MM.1S (cell line): ENCODE data around the gene NRXN3.
"Not testable (repeated sequence)": the region's sequence is repeated elsewhere in the genome, so short reads cannot be mapped to it uniquely, and the experiment has no call there.

ENCODE experiments used
- DNase-seq: peaks from one replicate; pipeline ENCODE4 v3.0.0-alpha.2; 2015
- H2AFZ ChIP-seq: fragments of 300-600 bp; sonication (generic); 2 replicates; pipeline ENCODE4 v1.6.0; 2016; ENCODE audit warnings: antibody characterized with exemption, low read length
- H3F3A ChIP-seq: fragments of 300-600 bp; sonication (generic); 2 replicates; pipeline ENCODE4 v1.6.1; 2016; ENCODE audit warnings: mild to moderate bottlenecking, antibody characterized with exemption, low read length, moderate library complexity, mixed read lengths; ENCODE audit not compliant: insufficient read depth
- H3K27ac ChIP-seq: fragments of 300-600 bp; sonication (generic); 2 replicates; pipeline ENCODE4 v1.5.1; 2016; ENCODE audit warnings: mild to moderate bottlenecking, low read length
- H3K27me3 ChIP-seq: fragments of 300-600 bp; sonication (generic); replicated peaks from 2 replicates; pipeline ENCODE4 v1.6.0; 2016; ENCODE audit warnings: low read length; ENCODE audit not compliant: insufficient read depth
- H3K36me3 ChIP-seq: fragments of 300-600 bp; sonication (generic); replicated peaks from 2 replicates; pipeline ENCODE4 v1.6.1; 2016; ENCODE audit warnings: mild to moderate bottlenecking, low read length, mixed read lengths; ENCODE audit not compliant: insufficient read depth
- H3K4me1 ChIP-seq: fragments of 300-600 bp; sonication (generic); 2 replicates; pipeline ENCODE4 v1.6.1; 2016; ENCODE audit warnings: low read length, mixed read lengths
- H3K4me2 ChIP-seq: fragments of 300-600 bp; sonication (generic); 2 replicates; pipeline ENCODE4 v1.6.0; 2016; ENCODE audit warnings: low read depth, low read length
- H3K4me3 ChIP-seq: fragments of 300-600 bp; sonication (generic); 2 replicates; pipeline ENCODE4 v1.5.1; 2016; ENCODE audit warnings: low read length, mixed read lengths
- H3K79me2 ChIP-seq: fragments of 300-600 bp; sonication (generic); 2 replicates; pipeline ENCODE4 v1.6.1; 2016; ENCODE audit warnings: mixed run types, low read length, mixed read lengths
- H3K9ac ChIP-seq: fragments of 300-600 bp; sonication (generic); 2 replicates; pipeline ENCODE4 v1.6.1; 2016; ENCODE audit warnings: low read length, mixed read lengths
- H3K9me2 ChIP-seq: fragments of 300-600 bp; sonication (generic); replicated peaks from 2 replicates; pipeline ENCODE4 v1.6.1; 2016; ENCODE audit warnings: mild to moderate bottlenecking, low read length, mixed read lengths; ENCODE audit not compliant: insufficient read depth
- H3K9me3 ChIP-seq: fragments of 300-600 bp; sonication (generic); replicated peaks from 2 replicates; pipeline ENCODE4 v1.6.1; 2016; ENCODE audit warnings: mild to moderate bottlenecking, low read length, mixed read lengths; ENCODE audit not compliant: insufficient read depth
- H4K20me1 ChIP-seq: fragments of 300-600 bp; sonication (generic); 2 replicates; pipeline ENCODE4 v1.6.1; 2016; ENCODE audit warnings: mild to moderate bottlenecking, low read length, moderate library complexity, mixed read lengths; ENCODE audit not compliant: insufficient read depth
- EZH2 ChIP-seq: fragments of 300-600 bp; sonication (generic); optimal IDR thresholded peaks from 2 replicates; pipeline ENCODE3; 2017; ENCODE audit warnings: low read depth, mild to moderate bottlenecking, antibody characterized with exemption, low read length, mixed read lengths
- EZH2phosphoT487 ChIP-seq: fragments of 300-600 bp; sonication (generic); IDR thresholded peaks from 2 replicates; pipeline ENCODE4 v1.6.1; 2018; ENCODE audit warnings: antibody characterized with exemption, low read length
- TF ChIP-seq, protein P1 (sequence below): fragments of 300-600 bp; sonication (generic); IDR thresholded peaks from 2 replicates; pipeline ENCODE4 v1.5.1; 2016; ENCODE audit warnings: antibody characterized with exemption, low read length, mixed read lengths

Gene NRXN3

DNA sequence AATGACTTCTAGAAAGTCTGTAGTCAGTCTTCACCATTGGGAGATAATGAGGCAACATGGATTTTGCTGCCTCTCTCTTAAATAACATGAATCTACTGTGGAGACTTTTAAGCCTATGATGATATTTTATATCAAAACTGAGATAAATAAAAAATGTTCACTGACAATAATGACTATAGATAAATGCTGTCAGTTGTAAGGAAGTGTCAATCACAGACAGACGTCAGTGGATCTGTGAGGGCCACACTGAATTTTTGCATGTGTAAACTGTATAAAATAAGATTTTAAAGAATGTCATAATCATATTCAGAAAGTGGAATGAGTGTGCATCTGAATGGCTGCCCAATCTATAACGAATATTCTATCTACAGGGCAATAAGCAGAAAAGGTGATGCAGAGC is 364.0 kb downstream of the NRXN3 start:
- TF ChIP-seq, protein P1, sequence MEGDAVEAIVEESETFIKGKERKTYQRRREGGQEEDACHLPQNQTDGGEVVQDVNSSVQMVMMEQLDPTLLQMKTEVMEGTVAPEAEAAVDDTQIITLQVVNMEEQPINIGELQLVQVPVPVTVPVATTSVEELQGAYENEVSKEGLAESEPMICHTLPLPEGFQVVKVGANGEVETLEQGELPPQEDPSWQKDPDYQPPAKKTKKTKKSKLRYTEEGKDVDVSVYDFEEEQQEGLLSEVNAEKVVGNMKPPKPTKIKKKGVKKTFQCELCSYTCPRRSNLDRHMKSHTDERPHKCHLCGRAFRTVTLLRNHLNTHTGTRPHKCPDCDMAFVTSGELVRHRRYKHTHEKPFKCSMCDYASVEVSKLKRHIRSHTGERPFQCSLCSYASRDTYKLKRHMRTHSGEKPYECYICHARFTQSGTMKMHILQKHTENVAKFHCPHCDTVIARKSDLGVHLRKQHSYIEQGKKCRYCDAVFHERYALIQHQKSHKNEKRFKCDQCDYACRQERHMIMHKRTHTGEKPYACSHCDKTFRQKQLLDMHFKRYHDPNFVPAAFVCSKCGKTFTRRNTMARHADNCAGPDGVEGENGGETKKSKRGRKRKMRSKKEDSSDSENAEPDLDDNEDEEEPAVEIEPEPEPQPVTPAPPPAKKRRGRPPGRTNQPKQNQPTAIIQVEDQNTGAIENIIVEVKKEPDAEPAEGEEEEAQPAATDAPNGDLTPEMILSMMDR, result no peak
- no peak for TF ChIP-seq EZH2
- no peak overlapping the region for H3K4me3 ChIP-seq
- H3K9ac ChIP-seq, result no peak overlapping the region
- no peaks in the 10 kb centered on the region for H3K79me2 ChIP-seq
- H2AFZ ChIP-seq, result no peak overlapping the region
- no peak for DNase-seq
- no peak overlapping the region for H3K4me2 ChIP-seq
- no peaks in the 10 kb centered on the region for H3K27me3 ChIP-seq
- H3K9me3 ChIP-seq, result no peaks in the 10 kb centered on the region
- H3K9me2 ChIP-seq, result no peaks in the 10 kb centered on the region
- no peaks in the 10 kb centered on the region for H3F3A ChIP-seq
- H3K27ac ChIP-seq, result no peak overlapping the region
- H3K36me3 ChIP-seq, result no peaks in the 10 kb centered on the region
- H4K20me1 ChIP-seq, result no peaks in the 10 kb centered on the region
- H3K4me1 ChIP-seq, result no peaks in the 10 kb centered on the region

DNA sequence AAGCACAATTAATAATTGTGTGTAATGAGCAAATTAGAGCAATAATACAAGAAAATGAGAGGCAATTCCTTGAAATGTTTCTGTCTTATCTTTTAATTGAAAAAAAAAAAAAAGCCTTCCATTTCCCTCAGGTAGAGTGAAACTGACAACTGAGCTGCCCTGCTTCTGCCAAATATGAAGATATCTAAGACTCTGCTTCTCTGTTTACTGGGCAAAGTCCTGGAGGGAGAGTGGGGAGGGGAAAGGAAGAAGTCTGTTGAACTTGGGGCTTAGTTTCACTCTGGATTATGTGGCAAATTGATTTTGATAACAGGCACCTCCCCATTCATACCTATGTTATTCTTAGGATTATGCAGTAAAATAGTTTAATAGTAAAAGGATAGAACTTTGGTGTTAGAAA is 364.9 kb downstream of the NRXN3 start:
- no peaks in the 10 kb centered on the region for H3K36me3 ChIP-seq
- DNase-seq, result no peak
- H3K4me2 ChIP-seq, result no peak overlapping the region
- H3K27ac ChIP-seq, result no peak overlapping the region
- H2AFZ ChIP-seq, result no peak overlapping the region
- H3K4me3 ChIP-seq, result no peak overlapping the region
- no peaks in the 10 kb centered on the region for H4K20me1 ChIP-seq
- H3K27me3 ChIP-seq, result no peaks in the 10 kb centered on the region
- no peaks in the 10 kb centered on the region for H3F3A ChIP-seq
- TF ChIP-seq EZH2phosphoT487, result no peak
- TF ChIP-seq EZH2, result no peak
- TF ChIP-seq, protein P1, result no peak
- no peak overlapping the region for H3K9ac ChIP-seq
- no peaks in the 10 kb centered on the region for H3K9me2 ChIP-seq
- H3K9me3 ChIP-seq, result no peaks in the 10 kb centered on the region
- no peaks in the 10 kb centered on the region for H3K4me1 ChIP-seq
- no peaks in the 10 kb centered on the region for H3K79me2 ChIP-seq

DNA sequence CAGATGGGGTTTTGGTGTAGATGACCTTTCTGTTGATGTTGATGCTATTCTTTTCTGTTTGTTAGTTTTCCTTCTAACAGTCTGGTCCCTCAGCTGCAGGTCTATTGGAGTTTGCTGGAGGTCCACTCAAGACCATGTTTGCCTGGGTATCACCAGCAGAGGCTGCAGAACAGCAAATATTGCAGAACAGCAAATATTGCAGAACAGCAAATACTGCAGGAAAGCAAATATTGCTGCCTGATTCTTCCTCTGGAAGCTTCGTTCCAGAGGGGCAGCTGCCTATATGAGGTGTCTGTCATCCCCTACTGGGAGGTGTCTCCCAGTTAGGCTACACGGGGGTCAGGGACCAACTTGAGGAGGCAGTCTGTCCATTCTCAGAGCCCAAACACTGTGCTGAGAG is 371.6 kb downstream of the NRXN3 start:
- not testable (repeated sequence) for H3K4me2 ChIP-seq, H3K9me3 ChIP-seq, H3K36me3 ChIP-seq, H3K9ac ChIP-seq, DNase-seq, H3K4me3 ChIP-seq, H3K27me3 ChIP-seq, H3K27ac ChIP-seq, H3K9me2 ChIP-seq, H3K79me2 ChIP-seq, H4K20me1 ChIP-seq, H3F3A ChIP-seq, H2AFZ ChIP-seq, H3K4me1 ChIP-seq

DNA sequence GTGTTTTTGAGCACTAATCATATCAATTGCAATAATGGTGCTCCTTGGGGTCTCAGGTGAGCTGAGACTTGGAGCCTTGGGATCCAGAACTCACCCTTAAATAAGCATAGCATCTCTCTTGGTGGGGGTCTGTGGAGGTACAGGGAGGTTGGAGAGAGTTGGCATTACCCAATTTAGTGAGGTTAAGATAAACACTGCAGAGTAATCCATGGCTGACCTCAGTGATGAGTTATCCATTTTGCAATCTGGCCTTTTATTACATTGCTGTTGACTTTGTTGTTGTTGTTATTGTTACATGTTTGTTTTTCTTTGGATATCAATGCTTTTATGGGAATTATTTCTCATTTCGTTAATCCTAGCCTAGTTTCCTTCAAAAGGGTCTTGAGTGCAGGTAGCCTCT is 373.3 kb downstream of the NRXN3 start:
- TF ChIP-seq EZH2phosphoT487 (no peak), EZH2 (no peak)
- H3K27me3 ChIP-seq, result no peaks in the 10 kb centered on the region
- H3F3A ChIP-seq, result no peaks in the 10 kb centered on the region
- H3K36me3 ChIP-seq, result no peaks in the 10 kb centered on the region
- H3K4me2 ChIP-seq, result no peak overlapping the region
- no peak overlapping the region for H3K4me3 ChIP-seq
- H3K9me2 ChIP-seq, result no peaks in the 10 kb centered on the region
- H3K9ac ChIP-seq, result no peak overlapping the region
- H3K79me2 ChIP-seq, result no peaks in the 10 kb centered on the region
- H2AFZ ChIP-seq, result no peak overlapping the region
- no peaks in the 10 kb centered on the region for H4K20me1 ChIP-seq
- H3K4me1 ChIP-seq, result no peaks in the 10 kb centered on the region
- H3K9me3 ChIP-seq, result no peaks in the 10 kb centered on the region
- DNase-seq, result no peak
- no peak overlapping the region for H3K27ac ChIP-seq
